ENCODE measurements around the gene FXYD1.
A peak's percentile ranks its signal among the peaks of the same experiment; 100 is the strongest.

Gene FXYD1

DNA sequence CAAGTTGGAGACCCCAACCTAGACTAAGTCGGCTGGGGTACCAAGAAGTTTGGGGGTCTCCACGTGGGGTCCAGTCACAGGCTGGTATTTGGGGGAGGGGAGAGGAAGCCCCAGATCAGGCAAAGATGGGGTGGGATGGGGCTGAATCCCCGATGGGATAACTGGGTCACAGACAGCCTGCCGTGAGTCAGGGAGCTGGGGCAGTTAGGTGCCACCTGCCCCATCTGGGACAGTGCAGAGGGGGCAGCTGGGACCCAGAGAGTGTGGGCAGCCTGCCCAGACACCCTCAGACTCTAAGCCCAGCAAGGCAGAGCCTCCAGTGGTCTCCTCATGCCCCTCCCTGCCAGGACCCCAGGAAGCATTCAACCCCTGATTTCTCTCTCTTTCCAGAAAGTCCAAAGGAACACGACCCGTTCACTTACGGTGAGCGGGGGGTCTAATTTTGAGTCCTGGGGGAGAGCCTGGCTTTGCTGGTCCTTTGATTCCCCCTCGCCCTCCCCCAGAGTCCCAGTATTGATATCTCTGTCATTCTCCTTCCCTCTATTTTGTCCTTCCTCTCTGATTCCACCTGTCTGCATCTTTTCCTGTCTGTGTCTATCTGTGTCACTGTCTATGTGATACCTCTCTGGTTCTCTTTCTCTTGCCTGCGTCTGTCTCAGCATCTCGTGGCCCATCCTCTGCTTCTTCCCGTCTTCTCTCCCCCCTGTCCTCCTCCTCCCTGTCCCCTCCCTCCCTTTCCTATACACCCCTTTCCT lies 1.8 kb downstream of the FXYD1 start:
- no peak for TF ChIP-seq POLR2A (IDR thresholded peaks at IDR 0.05; ENCODE audit: low read depth, low read length)
- DNase-seq (ENCODE audit: insufficient read length, low spot score) (no peak), FAIRE-seq (no peak)

DNA sequence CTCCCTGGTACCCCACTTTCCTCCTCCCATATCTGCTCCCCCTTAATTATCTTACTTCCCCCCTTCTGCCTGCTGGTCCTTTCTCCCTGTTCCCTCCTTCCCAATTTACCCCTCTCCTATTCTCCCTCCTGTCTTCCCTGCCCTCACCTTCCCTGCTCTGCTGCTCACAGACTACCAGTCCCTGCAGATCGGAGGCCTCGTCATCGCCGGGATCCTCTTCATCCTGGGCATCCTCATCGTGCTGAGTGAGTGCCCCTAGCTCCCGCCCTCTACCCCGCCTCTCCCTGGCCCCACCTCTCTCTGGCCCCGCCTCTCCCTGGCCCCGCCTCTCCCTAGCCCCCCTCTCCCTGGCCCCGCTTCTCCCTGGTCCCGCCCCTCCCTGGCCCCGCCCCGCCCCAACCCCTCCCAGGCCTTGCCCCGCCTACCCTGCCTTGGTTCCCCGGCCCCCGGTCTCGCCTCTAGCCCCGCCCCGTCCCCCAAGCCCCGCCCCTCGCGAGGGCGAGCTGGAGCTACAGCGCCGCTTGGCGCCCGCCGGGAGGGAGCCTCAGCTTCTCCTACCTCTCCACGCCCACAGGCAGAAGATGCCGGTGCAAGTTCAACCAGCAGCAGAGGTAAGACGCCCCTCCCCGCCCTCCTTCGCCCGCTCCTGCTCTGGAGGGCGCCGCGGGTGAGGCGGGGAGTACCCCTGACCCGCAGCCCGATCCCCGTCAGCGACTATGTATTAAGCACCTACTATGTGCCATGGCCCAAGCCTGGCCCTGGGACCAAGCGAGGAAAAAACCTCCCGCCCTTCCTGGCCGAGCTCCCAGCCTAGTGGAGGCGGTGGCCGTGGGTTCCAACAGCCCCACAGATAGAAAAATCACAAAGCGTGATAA lies 2.6 kb downstream of the FXYD1 start:
- no peak for TF ChIP-seq POLR2A (IDR thresholded peaks at IDR 0.05; ENCODE audit: low read depth, low read length)
- peak; percentile 99 for DNase-seq (ENCODE audit: insufficient read length, low spot score)
- no peak for FAIRE-seq

DNA sequence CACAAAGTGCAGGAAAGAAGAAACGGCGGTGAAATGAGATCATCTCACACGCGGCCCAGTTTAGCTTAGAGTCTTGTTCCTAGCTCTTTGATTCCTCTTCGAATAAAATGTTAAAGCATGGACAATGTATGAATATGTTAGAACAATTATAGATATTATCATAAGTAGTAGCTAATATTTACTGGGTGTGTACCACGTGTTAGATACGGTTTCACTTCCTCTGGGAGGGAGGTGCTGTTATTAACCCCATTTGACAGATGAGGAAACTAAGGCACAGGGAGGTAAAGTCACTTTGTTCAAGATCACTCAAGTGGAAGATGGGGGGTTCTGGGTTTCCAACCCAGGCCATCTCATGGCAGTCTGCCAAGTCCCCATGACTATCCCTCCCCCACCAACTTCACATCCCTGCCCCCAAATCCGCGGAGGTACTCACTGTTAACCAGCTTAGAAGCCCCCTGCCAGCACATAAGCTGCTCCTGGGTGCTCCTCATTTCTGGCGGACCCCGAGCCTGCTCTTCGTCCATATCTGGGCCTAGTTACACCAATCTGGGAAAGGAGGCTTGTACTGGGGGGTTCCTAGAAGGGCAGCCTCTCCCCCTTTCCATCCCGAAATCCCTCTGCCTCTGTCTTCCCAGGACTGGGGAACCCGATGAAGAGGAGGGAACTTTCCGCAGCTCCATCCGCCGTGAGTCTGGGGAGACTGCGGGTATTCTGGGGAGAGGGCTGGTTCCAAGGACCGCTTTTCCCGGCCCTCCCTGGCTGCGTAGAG lies 3.4 kb downstream of the FXYD1 start:
- no peak for TF ChIP-seq POLR2A (IDR thresholded peaks at IDR 0.05; ENCODE audit: low read depth, low read length)
- no peak for FAIRE-seq
- DNase-seq (ENCODE audit: insufficient read length, low spot score) = no peak

DNA sequence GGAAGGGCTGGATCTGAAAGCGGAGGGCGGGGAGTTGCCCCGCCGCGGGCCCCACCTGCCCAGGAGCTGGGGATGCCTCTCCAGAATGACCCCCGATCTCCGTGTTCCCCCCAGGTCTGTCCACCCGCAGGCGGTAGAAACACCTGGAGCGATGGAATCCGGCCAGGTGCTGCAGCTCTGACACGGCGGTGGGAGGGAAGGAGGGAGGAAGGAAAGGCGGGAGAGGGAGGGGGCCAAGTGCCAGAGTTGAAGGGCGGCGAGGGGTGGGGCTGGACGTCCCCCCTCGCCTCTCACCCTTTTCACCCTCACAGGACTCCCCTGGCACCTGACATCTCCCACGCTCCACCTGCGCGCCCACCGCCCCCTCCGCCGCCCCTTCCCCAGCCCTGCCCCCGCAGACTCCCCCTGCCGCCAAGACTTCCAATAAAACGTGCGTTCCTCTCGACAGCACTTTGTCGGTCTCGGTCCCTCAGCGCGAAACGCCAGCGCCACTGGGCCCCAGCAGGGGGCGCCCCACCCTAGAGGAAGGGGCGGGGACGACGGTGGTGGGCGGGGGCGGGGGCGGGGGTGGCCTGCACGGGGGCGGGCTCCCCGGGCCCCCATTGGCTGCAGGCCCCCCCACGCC lies 4.1 kb downstream of the FXYD1 start:
- no peak for DNase-seq (ENCODE audit: insufficient read length, low spot score)
- no peak for FAIRE-seq
- TF ChIP-seq POLR2A (IDR thresholded peaks at IDR 0.05; ENCODE audit: low read depth, low read length) = no peak

DNA sequence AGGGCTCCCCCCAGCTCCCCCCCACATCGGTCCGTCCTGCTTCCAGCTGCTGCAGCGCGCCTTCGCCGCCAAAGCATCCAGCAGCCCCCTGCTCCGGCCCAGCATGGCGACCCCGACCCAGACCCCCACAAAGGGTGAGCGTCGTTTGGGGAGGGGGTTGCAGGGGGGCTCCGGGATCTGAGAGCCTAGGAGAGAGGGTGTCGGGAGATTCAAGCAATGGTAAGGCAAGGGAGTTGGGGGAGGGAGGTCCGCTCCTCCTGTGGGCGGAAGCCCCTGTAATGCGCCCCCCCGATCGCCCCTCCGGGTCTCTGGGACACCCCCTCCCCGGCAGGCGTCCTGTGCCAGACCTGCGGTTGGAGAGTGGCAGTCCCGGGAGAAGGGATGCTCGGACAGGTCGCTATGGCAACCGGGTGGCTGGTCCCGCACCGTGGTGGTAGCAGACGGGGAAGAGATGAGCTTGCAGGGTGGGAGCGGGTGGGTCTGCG lies 4.6 kb downstream of the FXYD1 start, which contains the start of gene FXYD7:
Gene FXYD7 (plus strand): TSS at position 25 of the 485 bp plus-strand sequence. CDS start 79 bp downstream, at position 104.
- TF ChIP-seq POLR2A (IDR thresholded peaks at IDR 0.05; ENCODE audit: low read depth, low read length) = no peak
- DNase-seq (ENCODE audit: insufficient read length, low spot score) = no peak
- no peak for FAIRE-seq

DNA sequence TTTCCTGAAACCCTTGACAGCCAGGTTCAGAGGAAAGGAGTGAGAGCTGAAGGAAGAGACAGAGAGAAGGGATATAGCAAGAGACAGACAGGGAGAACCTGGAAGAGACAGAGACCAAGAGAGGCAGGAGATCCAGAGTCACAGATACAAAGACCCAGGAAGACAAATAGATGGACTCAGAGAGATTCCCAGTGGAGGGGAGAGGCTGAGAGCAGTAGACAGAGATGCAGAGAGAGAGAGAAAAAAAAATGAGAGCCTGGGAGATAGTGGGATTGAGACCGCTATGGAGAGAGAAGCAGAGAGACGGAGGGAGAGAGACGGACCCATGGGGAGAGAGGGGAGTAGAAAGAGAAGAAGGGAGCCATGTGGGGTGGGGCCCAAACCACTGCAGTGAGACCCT lies 5.2 kb downstream of the FXYD1 start:
- no peak for TF ChIP-seq POLR2A (IDR thresholded peaks at IDR 0.05; ENCODE audit: low read depth, low read length)
- DNase-seq (ENCODE audit: insufficient read length, low spot score) = no peak
- FAIRE-seq = no peak

DNA sequence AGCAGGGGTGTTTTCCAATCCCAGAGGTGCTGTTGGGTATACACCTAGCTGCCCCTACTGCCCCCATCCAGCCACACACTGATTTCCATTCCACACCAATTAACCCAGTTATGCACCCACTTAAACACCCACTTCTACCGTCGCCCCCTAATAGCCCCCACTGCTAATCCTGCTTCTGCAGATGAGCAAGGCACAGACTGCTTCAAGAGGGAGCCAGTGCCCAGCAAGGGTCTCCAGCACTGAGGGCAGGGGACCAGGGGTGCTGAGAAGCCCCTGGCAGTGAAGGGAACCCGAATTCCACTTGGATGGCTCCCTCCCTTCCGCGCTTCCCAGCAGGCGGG lies 5.6 kb downstream of the FXYD1 start:
- no peak for DNase-seq (ENCODE audit: insufficient read length, low spot score)
- no peak for TF ChIP-seq POLR2A (IDR thresholded peaks at IDR 0.05; ENCODE audit: low read depth, low read length)
- FAIRE-seq = no peak

DNA sequence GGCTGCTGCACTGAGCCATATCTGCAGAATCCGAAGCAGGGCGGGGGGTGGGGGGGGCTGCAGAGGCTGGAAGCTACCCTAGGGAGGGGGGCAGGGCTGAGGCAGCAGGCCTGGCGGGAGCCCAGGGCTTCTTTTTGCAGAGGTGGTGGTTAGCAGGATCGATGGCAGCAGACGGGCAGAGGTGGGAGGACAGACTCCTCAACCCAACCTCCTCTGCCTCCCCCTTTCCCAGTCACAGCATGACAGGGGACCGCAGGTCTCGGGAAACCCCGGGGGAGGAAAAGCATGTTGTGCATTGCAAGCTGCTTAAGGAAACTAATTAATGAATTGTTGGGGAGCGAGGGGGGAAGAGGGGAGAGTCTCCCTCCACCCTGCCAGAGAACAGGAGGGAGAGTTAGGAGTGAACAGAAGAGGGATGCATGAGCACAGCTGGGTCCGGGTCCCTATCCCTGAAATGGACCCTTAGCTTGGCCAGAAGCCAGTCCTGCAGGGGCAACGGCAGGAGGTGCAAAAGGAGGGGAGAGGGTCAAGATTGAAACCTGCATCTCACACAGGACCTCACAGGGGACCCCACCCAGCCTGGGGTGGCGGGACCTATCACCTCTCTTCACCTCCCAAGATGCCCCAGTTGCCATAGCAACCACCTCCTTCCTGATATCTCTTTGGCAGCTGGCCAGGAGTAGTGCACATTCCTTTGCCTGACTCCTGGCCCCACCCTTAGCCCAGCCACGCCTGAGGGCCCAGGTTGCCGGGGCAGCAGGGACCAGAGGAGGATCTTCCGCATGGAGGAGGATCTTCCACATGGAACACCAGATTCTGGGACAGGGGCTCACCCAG lies 6.2 kb downstream of the FXYD1 start:
- peak; percentile 81 for DNase-seq (ENCODE audit: insufficient read length, low spot score)
- FAIRE-seq = no peak

DNA sequence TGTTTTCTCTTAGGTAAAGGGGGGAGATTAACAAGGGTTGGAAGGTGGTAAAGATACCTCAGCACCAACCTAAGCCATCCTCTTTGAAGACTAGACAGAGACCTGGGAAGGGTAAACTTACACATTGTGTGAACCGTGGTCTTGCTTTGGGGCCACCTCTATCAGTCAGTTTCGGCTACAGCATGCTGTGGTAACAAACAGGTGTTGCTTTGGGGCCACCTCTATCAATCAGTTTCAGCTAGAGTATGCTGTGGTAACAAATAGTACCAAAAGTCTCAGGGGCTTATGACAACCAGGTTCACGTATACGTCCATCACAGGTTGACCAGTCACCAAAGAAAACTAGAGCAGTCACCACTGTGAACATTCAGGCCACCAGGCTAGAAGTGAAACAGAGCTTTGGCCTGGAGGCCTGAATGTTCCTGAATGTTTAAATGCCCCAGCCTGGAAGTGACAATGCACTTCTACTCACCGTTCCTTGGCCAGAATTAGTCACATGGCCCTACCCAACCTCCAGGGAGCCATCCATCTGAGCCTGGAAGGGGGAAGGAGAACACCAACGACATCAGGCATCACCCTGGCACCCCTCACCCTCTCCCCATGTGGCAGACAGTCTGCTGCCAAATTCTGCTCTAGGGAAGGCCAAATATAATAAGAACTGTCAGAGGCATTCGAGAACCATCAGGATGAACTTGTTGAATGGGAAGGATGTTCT lies 8.3 kb downstream of the FXYD1 start:
- no peak for TF ChIP-seq POLR2A (IDR thresholded peaks at IDR 0.05; ENCODE audit: low read depth, low read length)
- FAIRE-seq = no peak
- DNase-seq (ENCODE audit: insufficient read length, low spot score) = no peak

More for the DNA sequence above, 6.2 kb downstream of the FXYD1 start:
- no peak for TF ChIP-seq POLR2A (IDR thresholded peaks at IDR 0.05; ENCODE audit: low read depth, low read length)

DNA sequence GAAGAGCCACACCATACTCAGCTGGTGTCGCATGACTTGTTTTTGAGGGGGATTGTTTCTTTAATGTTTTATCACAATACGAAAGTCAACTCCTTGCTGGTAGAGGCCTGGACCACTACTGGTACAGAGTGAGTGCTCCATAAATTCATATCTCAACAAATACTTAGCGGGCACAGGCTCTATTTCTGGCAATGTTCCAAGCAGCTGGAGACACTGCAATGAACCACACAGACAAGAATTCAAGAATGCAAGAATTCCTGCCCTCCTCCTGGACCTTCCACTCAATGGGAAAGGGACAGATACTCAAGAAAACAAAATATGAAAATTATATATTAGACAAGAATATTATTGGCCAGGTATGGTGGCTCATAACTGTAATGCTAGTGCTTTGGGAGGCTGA lies 10.8 kb downstream of the FXYD1 start:
- TF ChIP-seq POLR2A (IDR thresholded peaks at IDR 0.05; ENCODE audit: low read depth, low read length) = no peak
- FAIRE-seq (no peak), DNase-seq (ENCODE audit: insufficient read length, low spot score) (no peak)

DNA sequence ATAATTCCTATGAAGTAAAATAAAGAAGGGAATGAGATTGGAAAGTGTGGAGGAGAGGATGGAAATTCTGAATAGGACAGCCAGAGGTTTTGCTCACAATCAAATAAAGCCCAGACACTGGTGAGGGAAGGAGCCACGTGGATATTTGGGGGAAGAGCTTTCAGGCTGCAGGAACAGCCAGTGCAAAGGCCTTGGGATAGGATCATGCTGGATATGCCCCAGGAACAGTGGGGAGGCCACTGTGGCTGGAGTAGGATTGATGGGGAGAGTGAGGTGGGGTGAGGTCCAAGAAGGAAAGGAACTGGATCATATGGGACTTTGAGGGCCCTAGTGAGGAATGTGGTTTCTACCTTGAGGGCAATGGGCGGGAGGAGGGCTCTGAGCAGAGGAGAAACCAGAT lies 11.8 kb downstream of the FXYD1 start:
- DNase-seq (ENCODE audit: insufficient read length, low spot score) (no peak), FAIRE-seq (no peak)
- TF ChIP-seq POLR2A (IDR thresholded peaks at IDR 0.05; ENCODE audit: low read depth, low read length) = no peak

Data from H54 (cell line).